ENCODE results near the gene SNRNP200.

- TF ChIP-seq, protein P1, sequence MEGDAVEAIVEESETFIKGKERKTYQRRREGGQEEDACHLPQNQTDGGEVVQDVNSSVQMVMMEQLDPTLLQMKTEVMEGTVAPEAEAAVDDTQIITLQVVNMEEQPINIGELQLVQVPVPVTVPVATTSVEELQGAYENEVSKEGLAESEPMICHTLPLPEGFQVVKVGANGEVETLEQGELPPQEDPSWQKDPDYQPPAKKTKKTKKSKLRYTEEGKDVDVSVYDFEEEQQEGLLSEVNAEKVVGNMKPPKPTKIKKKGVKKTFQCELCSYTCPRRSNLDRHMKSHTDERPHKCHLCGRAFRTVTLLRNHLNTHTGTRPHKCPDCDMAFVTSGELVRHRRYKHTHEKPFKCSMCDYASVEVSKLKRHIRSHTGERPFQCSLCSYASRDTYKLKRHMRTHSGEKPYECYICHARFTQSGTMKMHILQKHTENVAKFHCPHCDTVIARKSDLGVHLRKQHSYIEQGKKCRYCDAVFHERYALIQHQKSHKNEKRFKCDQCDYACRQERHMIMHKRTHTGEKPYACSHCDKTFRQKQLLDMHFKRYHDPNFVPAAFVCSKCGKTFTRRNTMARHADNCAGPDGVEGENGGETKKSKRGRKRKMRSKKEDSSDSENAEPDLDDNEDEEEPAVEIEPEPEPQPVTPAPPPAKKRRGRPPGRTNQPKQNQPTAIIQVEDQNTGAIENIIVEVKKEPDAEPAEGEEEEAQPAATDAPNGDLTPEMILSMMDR (conservative IDR thresholded peaks at IDR 0.05; ENCODE audit: low read depth, low read length), result no peak
- no peak for TF ChIP-seq EZH2 (IDR thresholded peaks at IDR 0.05; ENCODE audit: borderline replicate concordance, low read depth, low read length, poor library complexity, severe bottlenecking)
These were observed 30.9 kb upstream of the SNRNP200 start for GRCh38 chr2:96336104-96336775.
